Mesothelial cell of epicardium (in vitro differentiated cells): Measurements from ENCODE around the gene RAB11FIP3. TPM values are rescaled to one million over a fixed set of nuclear protein-coding genes. Genes with fewer than 3 reads are reported as not detected.
A peak's percentile ranks its signal among the peaks of the same experiment; 100 is the strongest.

Experiments
- DNase-seq, 2 experiments: peaks; one replicate each; pipeline ENCODE4 v3.0.0; 2021; ENCODE audit warnings: low spot score in 2 of 2; ENCODE audit not compliant: unreplicated experiment in 2 of 2
- H3K27ac Mint-ChIP-seq: 2 replicates; pipeline ENCODE4 v1.8.0; 2021; ENCODE audit warnings: mixed read lengths
- H3K27me3 Mint-ChIP-seq: 2 replicates; pipeline ENCODE4 v1.8.0; 2021; ENCODE audit warnings: low read depth, mixed read lengths
- H3K36me3 Mint-ChIP-seq: 2 replicates; pipeline ENCODE4 v1.8.0; 2021; ENCODE audit warnings: mixed read lengths
- H3K4me1 Mint-ChIP-seq: 2 replicates; pipeline ENCODE4 v1.8.0; 2021; ENCODE audit warnings: mixed read lengths
- H3K4me3 Mint-ChIP-seq: 2 replicates; pipeline ENCODE4 v1.8.0; 2021; ENCODE audit warnings: mild to moderate bottlenecking, moderate library complexity, mixed read lengths
- H3K9me3 Mint-ChIP-seq: 2 replicates; pipeline ENCODE4 v1.8.0; 2021; ENCODE audit warnings: mixed read lengths
- total RNA-seq: library from RNA; stranded (reverse); gene quantifications from 3 replicates; pipeline ENCODE4 v1.2.1, GENCODE V29; 2021
- TF ChIP-seq, protein P1 (sequence below): fragments of 200-600 bp; sonication (generic); IDR thresholded peaks from one replicate; pipeline ENCODE4 v1.5.0; 2021; ENCODE audit warnings: antibody characterized with exemption; ENCODE audit not compliant: unreplicated experiment

The RAB11FIP3 gene
- total RNA-seq, 1 donor from 2014 or later, result 68.8 TPM

DNA sequence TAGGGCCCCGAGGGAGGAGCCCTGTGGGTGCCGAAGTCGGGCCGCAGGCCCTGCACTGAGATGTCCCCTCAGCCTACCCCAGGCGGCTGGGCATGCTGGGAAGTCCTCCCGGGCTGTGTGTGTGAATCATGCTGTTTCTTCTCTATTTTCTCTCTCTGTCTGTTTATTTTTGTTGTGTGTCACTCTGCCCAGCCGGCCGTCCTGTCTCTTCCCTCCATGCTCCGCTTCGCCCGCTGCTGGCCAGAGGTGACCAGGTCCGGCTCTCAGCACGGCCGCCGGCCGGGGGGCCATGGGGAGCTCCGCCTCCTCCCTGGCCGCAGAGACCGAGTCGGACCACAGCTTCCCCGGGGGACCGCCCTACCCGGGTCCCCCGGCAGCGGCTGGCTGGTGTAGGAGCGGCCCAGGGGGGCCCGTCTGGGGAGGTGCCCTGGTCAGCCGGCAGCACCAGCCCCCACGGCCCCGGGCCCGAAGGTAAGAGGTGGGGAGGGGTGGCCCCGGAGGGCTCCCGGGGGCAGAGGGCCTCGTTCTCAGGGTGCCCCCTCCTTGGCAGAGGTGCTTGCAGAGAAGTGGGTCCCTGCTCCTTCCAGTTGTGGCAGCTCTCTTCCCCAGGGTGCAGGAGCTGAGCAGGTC lies 114.6 kb downstream of the RAB11FIP3 start:
- H3K27me3 Mint-ChIP-seq, result no peaks in the 10 kb centered on the region
- no peaks in the 10 kb centered on the region for H3K4me1 Mint-ChIP-seq
- no peaks in the 10 kb centered on the region for H3K9me3 Mint-ChIP-seq
- H3K27ac Mint-ChIP-seq, result no peak overlapping the region
- DNase-seq, result no peak
- TF ChIP-seq, protein P1, sequence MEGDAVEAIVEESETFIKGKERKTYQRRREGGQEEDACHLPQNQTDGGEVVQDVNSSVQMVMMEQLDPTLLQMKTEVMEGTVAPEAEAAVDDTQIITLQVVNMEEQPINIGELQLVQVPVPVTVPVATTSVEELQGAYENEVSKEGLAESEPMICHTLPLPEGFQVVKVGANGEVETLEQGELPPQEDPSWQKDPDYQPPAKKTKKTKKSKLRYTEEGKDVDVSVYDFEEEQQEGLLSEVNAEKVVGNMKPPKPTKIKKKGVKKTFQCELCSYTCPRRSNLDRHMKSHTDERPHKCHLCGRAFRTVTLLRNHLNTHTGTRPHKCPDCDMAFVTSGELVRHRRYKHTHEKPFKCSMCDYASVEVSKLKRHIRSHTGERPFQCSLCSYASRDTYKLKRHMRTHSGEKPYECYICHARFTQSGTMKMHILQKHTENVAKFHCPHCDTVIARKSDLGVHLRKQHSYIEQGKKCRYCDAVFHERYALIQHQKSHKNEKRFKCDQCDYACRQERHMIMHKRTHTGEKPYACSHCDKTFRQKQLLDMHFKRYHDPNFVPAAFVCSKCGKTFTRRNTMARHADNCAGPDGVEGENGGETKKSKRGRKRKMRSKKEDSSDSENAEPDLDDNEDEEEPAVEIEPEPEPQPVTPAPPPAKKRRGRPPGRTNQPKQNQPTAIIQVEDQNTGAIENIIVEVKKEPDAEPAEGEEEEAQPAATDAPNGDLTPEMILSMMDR, result no peak
- peaks cover 7% of the 10 kb centered on the region for H3K36me3 Mint-ChIP-seq
- no peak overlapping the region for H3K4me3 Mint-ChIP-seq

DNA sequence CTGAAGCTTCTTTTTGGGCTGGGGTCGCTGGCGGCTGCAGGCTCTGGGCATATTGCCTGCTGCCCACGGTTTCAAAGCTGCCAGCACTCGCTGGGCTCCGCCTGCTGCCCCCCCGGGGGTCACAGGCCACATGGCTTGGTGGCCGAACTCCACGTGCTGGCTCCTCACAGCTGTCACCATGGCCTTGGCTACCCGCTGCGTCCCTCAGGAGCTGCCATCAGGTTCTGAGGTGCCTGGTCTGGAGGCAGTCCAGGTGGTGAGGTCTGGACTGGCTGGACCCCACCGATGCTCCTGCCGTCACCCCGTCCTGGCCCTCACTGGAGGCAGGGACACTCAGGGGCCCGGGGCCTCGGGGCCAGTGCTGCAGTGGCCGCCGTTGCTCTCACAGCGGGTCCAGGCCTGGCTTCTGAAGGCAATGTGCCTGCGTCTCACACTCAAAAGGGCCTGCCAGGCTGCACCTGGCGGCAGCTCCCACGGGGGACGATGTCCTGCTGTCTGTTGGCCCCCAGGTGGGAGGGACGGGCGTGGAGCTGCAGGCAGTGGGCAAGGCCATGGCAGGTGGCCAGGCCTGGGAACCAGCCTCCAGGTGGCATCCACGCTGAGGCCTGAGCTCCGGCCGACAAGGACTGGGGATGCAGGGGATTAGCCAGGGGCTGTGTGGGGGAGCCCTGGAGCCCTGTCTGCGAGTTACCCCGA lies 115.3 kb downstream of the RAB11FIP3 start:
- Mint-ChIP-seq H3K9me3 (no peaks in the 10 kb centered on the region), H3K4me3 (no peak overlapping the region), H3K4me1 (no peaks in the 10 kb centered on the region), H3K36me3 (peaks cover 7% of the 10 kb centered on the region), H3K27me3 (no peaks in the 10 kb centered on the region), H3K27ac (no peak overlapping the region)
- no peak for DNase-seq
- TF ChIP-seq, protein P1, result no peak

DNA sequence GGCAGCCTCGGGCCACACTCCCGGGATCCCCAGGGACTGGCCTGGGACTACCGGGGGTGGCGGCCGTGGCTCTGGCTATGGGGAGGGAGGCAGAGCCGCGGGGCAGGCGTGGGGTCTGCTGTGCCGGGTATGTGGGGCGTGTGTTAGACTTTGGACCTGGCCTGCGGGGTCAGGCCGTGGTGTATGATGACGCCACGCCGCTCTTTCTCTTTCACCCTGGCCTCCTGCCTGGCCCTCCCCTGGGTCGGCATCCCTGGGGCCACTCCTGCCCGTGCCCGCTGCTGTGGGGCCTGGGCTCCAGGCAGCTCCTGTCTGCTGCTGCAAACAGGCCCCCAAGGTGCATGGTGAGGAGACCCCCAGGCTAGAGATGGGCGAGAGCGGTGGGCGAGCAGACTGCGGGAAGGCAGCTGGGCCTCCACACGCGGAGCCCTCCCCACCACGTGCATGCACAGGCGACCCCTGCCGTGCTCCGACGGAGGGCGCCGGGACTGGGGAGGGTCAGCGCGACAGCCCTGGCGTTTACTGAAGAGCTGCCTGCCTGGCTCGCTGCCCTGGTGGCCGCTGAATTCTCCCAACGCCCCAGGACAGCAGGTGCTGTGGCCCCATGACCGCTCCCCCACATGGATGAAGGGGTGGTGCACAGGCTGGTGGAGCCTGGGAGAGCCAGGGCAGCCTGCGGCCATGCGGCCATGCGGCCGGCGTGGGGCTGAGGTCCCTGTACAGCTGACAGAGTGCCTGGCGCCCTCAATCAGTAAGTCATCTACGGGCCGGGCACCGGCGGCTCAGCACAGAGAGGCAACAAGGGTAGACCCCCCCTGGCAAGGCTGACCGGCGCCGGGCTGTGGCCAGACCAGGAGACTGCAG lies 118.1 kb downstream of the RAB11FIP3 start:
- H3K4me1 Mint-ChIP-seq, result no peaks in the 10 kb centered on the region
- no peak overlapping the region for H3K27ac Mint-ChIP-seq
- no peak overlapping the region for H3K4me3 Mint-ChIP-seq
- H3K36me3 Mint-ChIP-seq, result peaks cover 3% of the 10 kb centered on the region
- no peak for DNase-seq
- TF ChIP-seq, protein P1, result no peak
- no peaks in the 10 kb centered on the region for H3K27me3 Mint-ChIP-seq
- H3K9me3 Mint-ChIP-seq, result no peaks in the 10 kb centered on the region

DNA sequence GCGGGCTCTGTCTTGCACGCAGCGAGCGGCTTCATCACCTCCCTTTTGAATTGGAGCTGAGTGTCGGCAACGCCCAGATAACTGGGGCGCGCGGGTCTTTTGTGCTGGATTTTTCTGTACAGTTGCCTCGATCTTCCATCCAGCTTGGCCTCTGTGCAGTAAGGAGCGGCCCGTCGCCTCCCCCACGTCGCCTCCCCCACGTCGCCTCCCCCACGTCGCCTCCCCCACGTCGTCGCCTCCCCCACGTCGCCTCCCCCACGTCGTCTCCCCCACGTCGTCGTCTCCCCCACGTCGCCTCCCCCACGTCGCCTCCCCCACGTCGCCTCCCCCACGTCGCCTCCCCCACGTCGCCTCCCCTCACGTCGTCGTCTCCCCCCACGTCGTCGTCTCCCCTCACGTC lies 119.1 kb downstream of the RAB11FIP3 start:
- H3K36me3 Mint-ChIP-seq, result no peaks in the 10 kb centered on the region
- H3K27ac Mint-ChIP-seq, result no peak overlapping the region
- H3K4me3 Mint-ChIP-seq, result no peak overlapping the region
- TF ChIP-seq, protein P1, result no peak
- H3K27me3 Mint-ChIP-seq, result no peaks in the 10 kb centered on the region
- DNase-seq, result no peak
- H3K9me3 Mint-ChIP-seq, result no peaks in the 10 kb centered on the region
- no peaks in the 10 kb centered on the region for H3K4me1 Mint-ChIP-seq

DNA sequence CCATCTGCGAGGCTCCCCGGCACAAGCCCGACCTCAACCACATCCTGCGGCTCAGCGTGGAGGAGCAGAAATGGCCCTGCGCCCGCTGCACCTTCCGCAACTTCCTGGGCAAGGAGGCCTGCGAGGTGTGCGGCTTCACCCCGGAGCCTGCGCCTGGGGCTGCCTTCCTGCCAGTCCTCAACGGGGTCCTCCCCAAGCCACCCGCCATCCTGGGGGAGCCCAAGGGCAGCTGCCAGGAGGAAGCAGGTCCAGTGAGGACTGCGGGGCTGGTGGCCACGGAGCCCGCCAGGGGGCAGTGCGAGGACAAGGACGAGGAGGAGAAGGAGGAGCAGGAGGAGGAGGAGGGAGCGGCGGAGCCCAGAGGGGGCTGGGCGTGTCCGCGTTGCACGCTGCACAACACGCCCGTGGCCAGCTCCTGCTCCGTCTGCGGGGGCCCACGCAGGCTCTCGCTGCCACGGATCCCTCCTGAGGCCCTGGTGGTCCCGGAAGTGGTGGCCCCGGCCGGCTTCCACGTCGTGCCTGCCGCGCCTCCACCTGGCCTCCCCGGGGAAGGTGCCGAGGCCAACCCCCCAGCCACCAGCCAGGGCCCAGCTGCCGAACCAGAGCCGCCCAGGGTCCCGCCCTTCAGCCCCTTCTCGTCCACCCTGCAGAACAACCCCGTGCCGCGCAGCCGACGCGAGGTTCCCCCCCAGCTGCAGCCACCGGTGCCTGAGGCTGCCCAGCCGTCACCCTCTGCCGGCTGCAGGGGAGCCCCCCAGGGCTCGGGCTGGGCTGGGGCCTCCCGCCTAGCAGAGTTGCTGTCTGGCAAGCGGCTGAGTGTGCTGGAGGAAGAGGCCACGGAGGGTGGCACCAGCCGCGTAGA lies 121.7 kb downstream of the RAB11FIP3 start:
- TF ChIP-seq, protein P1, result peak; percentile 52
- peak; percentile 55 to 79 for DNase-seq

More for the DNA sequence above, 121.7 kb downstream of the RAB11FIP3 start:
- Mint-ChIP-seq H3K4me3 (no peak overlapping the region), H3K4me1 (no peaks in the 10 kb centered on the region), H3K36me3 (no peaks in the 10 kb centered on the region), H3K27ac (no peak overlapping the region), H3K27me3 (no peaks in the 10 kb centered on the region), H3K9me3 (no peaks in the 10 kb centered on the region)
